HT-29 (cell line): ENCODE measurements around the gene JARID2. TPM values are rescaled to one million over a fixed set of nuclear protein-coding genes. Genes with fewer than 3 reads are reported as not detected.
"Not testable (repeated sequence)": the region's sequence is repeated elsewhere in the genome, so short reads cannot be mapped to it uniquely, and the experiment has no call there.

Experiments used
- DNase-seq: peaks from one replicate; pipeline ENCODE4 v3.0.0-alpha.2; 2015; ENCODE audit warnings: low spot score
- total RNA-seq: library from RNA; depleted of rRNA; stranded (reverse); fragments of >200 nt; shearing (Covaris generic); gene quantifications from 2 replicates; pipeline ENCODE4 v1.2.3, GENCODE V29; 2014

The JARID2 gene
- total RNA-seq, 1 experiment from 2014 or later: 6.7 TPM

GRCh38 chr6:15308435-15309213 lies 62.8 kb downstream of the JARID2 start:
- no peak for DNase-seq

DNA sequence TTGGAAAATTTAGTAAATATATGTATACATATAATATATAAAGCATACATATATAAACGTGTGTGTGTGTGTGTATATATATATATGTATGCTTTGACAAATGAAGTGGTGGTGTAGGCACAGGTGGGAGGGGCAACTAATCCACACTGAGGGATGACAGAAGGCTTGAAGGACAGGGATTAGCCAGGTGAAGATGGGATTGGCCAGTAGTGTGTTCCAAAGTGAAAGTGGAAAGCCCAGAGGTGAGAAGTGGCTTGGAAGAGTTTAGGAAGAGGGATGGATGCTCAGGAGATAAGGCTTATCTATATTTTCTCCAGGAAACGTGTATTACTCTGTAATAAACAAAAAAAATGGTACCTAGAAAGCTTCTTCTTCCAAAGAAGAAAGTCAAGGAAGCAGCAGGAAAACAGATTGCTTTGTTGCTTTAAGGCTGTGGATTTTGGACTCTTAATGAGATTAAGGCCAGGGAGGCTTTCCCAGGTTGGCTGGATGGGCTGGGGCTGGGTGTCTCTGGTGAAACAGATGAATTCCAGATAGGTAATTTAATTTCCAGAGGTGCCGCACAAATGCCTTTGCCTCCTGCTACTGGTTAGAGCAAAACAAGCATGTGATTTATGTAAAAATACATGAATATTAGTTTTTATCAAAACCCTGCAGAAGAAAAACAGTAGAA lies 63.9 kb downstream of the JARID2 start:
- no peak for DNase-seq

- DNase-seq: no peak
These were observed 64.8 kb downstream of the JARID2 start for GRCh38 chr6:15310680-15311079.

DNA sequence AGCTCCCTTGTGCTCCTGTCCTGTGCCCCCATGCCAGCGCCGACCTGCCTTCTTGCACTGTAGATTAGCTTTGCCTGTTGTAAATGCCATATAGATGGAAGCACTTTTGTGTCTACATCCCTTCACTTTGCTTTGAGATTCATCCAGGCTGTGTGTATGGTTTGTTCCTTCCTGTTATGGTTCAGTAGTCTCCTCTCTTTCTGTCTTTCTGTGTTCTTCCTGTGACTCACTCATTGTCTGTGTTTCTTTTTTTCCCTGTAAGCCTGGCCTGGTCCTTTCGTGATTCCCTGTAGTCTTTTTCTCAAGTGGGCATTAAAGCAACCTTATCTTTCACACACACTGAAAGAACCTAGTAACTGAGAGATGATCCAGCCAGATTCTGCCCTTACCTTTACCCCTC lies 66.6 kb downstream of the JARID2 start:
- DNase-seq: no peak

DNA sequence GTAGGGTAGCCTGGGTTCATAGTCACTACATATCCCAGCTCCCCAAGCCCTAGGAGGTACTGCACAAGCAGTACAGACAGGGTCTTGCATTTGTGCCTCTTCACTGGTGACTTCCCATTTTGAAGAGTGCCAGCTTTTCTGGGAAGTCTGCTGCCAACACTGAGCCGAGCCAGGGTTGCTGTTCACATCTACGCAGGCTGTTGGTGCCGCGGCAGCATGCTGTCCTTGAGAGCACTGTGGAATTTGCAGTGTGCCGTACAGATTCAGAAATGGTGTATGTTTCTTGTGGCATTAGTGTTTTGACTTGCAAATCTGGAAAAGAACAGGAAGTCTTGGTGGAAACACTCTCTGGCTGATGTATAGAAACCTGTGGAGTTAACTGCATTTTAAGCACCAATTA lies 67.5 kb downstream of the JARID2 start:
- no peak for DNase-seq

GRCh38 chr6:15316754-15317153 lies 70.9 kb downstream of the JARID2 start:
- DNase-seq: no peak

DNA sequence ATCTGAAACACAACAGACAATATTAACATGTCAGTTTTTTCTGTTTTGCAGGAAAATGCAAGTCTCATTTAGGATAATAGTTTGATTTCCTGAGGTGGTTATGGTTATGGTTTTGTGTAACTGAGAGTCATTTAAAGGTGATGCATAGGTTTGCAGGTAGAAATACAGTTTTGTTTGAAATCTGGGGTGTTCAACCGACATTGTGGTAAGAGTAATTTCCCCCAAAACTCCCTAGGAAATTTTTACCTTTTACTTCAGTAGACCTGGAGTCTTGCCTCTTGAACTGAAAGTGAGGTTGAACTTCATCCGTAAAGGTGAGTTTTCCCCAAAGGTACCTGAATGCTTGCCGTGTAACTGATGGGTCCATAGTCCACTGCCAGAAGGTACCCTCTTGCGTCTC lies 71.4 kb downstream of the JARID2 start:
- DNase-seq: no peak

GRCh38 chr6:15317934-15318902 lies 72.3 kb downstream of the JARID2 start:
- DNase-seq: no peak

DNA sequence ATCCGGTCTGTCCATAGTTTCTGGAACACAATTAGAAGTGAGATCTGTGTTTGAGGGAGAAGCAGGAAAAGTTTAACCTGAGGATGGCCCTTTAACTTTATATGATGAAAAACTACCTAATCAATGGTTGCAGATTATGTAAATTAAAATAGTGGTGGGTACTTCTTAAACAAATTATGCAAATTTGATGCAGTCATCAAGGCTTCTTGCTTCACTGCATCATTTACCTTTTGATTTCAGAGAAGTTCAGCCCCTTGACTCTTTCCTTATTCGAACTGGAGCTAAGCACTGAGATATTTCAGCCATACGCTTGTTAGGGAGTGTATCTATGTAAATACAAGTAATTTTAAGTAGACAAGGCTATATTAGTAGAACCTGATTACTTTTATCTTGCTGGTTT lies 73.8 kb downstream of the JARID2 start:
- DNase-seq: no peak

DNA sequence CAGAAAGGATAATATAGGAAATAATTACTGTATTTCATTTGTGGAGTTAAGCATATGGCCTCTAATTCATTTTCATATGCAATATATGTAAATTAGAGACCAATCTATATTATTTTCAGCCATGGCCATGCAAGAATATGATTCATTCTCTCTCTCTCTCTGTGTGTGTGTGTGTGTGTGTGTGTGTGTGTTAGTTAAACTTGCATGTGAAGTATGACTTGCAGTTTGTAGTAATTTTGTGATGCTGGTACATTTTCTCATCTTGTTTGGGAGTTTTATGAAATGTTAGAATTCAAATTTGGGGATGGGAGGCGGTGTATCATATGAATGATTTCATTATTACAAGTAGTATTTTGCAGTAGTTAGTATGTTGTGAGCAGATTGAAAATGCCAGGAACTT lies 74.8 kb downstream of the JARID2 start:
- DNase-seq: no peak

DNA sequence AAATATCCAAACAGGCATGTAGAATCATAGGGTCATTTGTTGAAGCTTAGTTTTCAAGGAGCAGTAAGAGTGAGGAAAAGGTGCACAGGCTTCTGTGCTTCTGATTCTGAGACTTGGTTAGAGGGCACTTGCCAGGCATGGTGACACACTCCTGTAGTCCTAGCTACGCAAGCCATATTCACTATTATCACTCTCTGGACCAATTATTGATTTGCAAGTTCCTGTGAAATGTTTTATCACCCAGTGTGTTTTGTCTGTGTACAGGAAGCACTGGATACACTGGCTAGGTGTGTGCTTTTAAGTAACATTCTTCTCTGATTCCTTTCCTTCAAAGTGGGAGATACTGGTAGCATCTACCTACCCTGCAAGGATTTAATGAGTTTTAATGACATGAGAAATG lies 76.3 kb downstream of the JARID2 start:
- DNase-seq: no peak

DNA sequence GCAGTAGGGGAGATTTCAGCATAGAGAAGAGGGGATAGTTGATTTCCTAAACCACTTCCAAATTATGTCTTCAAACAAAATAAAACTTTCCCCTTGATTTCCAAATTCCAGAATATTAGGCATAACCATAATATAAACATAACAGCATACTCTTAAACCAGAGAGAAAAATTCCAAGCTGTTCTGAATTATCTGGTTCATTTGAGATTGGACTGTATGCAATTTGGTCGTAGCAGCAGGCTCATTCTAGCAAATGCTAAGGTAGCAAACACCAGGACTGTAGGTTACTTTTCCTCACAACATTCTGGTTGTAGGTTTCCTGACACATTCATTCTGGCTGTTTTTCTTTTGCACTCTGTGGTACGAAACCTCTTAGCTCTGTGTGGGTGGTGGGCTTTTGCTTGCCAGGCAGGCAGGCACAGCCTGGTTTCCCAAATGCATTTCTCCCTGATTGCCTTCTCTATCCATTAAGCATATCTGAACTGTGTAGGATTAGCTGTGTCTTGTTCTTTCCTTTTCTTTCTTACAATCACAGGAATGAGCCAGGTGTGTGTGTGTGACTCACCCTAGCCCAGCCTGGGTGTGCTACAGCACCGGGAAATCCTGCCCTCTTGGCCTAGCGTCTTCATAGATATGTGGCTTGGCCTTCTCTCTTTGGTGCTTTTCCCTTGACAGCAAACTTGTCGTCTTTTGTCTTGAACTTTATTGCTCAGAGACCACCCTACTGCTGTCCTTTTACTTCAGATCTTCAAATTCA lies 77.1 kb downstream of the JARID2 start:
- peak; percentile 4 for DNase-seq

DNA sequence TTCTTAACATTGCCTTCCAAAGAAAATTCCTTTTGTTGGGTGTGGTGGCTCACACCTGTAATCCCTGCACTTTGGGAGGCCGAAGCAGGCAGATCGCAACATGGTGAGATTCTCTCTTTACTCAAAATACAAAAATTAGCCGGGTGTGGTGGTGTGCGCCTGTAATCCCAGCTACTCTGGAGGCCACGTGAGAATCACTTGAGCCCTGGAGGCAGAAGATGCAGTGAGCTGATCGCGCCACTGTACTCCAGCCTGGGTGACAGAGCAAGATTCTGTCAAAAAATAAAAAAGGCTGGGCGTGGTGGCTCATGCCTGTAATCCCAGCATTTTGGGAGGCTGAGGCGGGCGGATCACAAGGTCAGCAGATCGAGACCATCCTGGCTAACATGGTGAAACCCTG lies 77.7 kb downstream of the JARID2 start:
- not testable (repeated sequence) for DNase-seq

GRCh38 chr6:15324427-15324985 lies 78.6 kb downstream of the JARID2 start:
- DNase-seq: no peak

DNA sequence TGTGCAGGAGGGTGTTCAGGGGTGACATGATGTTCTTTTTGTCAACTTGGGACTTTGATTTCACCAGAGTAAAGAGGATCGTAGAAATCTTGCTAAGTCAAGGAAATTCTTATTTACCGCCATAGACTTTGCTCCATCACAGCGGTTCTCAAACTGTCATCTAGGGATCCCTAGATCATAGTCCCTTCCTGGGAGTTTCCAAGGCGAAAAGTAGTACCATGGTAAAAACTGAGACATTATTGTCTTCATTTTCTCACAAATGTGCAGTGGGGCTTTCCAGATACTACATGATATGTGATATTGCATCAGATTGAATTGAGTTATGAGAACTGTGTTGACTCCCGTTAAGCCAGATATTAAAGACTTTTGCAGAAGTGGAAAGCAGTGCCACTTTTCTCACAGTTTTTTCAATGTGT lies 79.7 kb downstream of the JARID2 start:
- DNase-seq: no peak

DNA sequence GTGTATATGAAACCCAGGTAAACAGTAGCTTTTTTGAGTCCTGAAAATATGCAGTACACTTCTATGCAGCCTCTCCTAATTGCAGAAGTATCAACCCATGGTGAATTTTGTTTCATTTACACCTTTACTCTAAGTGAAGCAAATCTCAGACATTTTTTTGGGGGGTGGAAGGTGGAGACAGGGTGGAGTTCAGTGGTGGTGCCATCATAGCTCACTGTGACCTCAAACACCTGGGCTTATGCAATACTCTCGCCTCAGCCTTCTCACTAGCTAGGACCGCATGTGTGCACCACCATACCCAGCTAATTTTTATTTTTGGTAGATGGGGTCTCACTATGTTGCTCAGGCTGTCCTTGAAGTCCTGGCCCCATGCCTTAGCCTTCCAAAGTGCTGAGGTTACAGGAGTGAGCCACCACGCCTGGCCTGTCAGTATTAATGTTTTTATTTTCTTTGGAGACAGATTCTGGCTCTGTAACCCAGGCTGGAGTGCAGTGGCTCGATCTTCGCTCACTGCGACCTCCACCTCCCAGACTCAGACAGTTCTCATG lies 80.3 kb downstream of the JARID2 start:
- DNase-seq: no peak

GRCh38 chr6:15327271-15327670 lies 81.4 kb downstream of the JARID2 start:
- peak; percentile 53 for DNase-seq

DNA sequence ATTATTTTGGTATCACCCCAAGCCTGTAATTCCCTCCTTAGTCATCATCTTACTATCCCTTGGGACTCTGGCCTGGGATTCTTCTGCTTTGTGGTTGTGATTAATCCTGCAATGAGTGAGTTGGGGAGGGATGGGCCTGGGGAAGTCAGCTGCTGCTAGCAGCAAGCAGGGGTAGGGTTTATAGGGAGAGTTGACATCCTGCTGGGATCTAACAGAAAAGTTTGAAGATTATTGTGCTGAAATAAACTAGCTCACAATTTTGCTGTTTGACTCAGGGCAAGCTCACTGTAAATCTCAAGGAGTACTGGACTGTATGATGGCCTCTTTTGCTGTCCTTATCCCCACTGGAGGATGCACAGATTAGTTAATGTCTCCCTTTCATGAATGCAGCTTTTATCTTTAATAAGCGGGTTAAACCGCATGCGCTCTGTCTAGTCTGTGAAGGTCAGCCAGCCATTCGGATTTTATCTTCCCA lies 83.4 kb downstream of the JARID2 start:
- no peak for DNase-seq

- no peak for DNase-seq
These were observed 84.5 kb downstream of the JARID2 start for GRCh38 chr6:15330174-15330944.

DNA sequence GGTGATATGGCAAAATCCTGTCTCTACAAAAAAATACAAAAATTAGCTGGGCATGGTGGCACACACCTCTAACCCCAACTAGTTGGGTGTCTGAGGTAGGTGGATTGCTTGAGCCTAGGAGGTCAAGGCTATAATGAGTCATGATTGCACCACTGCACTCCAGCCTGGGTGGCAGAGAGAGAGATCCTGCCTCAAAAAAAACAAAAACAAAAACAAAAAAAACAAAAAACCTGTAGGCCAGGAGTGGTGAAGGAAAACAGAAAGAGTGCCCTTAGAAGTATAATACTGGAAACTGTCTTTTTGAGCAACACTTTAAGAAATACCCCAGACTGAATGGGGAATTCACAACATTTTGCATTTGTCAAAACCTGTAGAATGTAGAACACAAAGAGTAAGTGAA lies 85.3 kb downstream of the JARID2 start:
- DNase-seq: no peak
